HCT116 (cell line): ENCODE data around the gene ZNF862. TPM values are rescaled to one million over a fixed set of nuclear protein-coding genes. Genes with fewer than 3 reads are reported as not detected.

Experiments used
- ATAC-seq: fragments of 200-7000 bp; cut with Tn5 transposase; 2 replicates; pipeline ENCODE4 v1.9.1; 2020; ENCODE audit warnings: mild to moderate bottlenecking, moderate library complexity
- BruUV-seq: library from RNA; stranded (reverse); fragments of 400-500 nt; replicated peaks from 2 replicates; lab custom pipeline; 2021; lab: Mats Ljungman, UMichigan
- CTCF ChIA-PET: fragments of 300-600 bp; sonication (Branson Sonifier 250); formaldehyde crosslinking; loops from one replicate; lab custom pipeline; 2021; ENCODE audit warnings: antibody characterized with exemption; lab: Charles Lee
- POLR2A ChIA-PET: fragments of 300-600, 350-600 bp; sonication (Branson Sonifier 250); formaldehyde crosslinking; loops from one replicate; lab custom pipeline; 2021; ENCODE audit warnings: antibody characterized with exemption; lab: Charles Lee
- RAD21 ChIA-PET, 2 experiments: fragments of 300-600 bp; sonication (Branson Sonifier 250); formaldehyde crosslinking; loops; one replicate each; lab custom pipeline; 2023; ENCODE audit warnings: low total read pairs in 2 of 2; ENCODE audit not compliant: uncharacterized antibody in 2 of 2, unreplicated experiment in 2 of 2, low non-redundant PET in 1 of 2; lab: Charles Lee
- DNase-seq: peaks from one replicate; pipeline ENCODE4 v3.0.0-alpha.2; 2010; ENCODE audit warnings: low read depth, low spot score
- H2AFZ ChIP-seq: fragments of 200-600 bp; shearing (Covaris generic), sonication (generic); 2 replicates; pipeline ENCODE4 v1.6.1; 2017; ENCODE audit warnings: low read depth, mixed run types, mixed read lengths, antibody characterized with exemption, low read length; ENCODE audit not compliant: poor library complexity, severe bottlenecking
- H3K27ac ChIP-seq: 2 replicates; pipeline ENCODE4 v1.5.1; 2012; ENCODE audit warnings: low read depth, low read length
- H3K27me3 ChIP-seq: fragments of 200-600 bp; sonication (generic); 2 replicates; pipeline ENCODE4 v1.6.1; 2016; ENCODE audit warnings: mixed run types, low read length, mixed read lengths; ENCODE audit not compliant: insufficient read depth
- H3K36me3 ChIP-seq, 2 experiments: fragments of 200-500 bp in 1 of 2; fragments of 200-600 bp in 1 of 2; sonication (Bioruptor generic) in 1 of 2; sonication (generic) in 1 of 2; 2 replicates each; pipeline versions ENCODE4 v1.5.1 to v1.6.1; 2014 to 2016; ENCODE audit warnings: low read length in 2 of 2, inconsistent platforms in 1 of 2, mixed read lengths in 1 of 2, mixed run types in 1 of 2; ENCODE audit not compliant: insufficient read depth in 2 of 2, control insufficient read depth in 1 of 2
- H3K4me1 ChIP-seq, 2 experiments: fragments of 200-600 bp in 1 of 2; sonication (generic) in 1 of 2; 2 replicates each; pipeline versions ENCODE4 v1.5.1 to v1.6.1; 2012 to 2017; ENCODE audit warnings: low read length in 2 of 2, inconsistent platforms in 1 of 2, mild to moderate bottlenecking in 1 of 2, mixed read lengths in 1 of 2, mixed run types in 1 of 2, moderate library complexity in 1 of 2; ENCODE audit not compliant: insufficient read depth in 2 of 2, control insufficient read depth in 1 of 2
- H3K4me2 ChIP-seq: fragments of 200-600 bp; sonication (generic); 2 replicates; pipeline ENCODE4 v1.6.1; 2017; ENCODE audit warnings: mixed run types, low read length, mixed read lengths
- H3K4me3 ChIP-seq, 2 experiments: fragments of 200-600 bp in 1 of 2; sonication (generic) in 1 of 2; replicated peaks in 1 of 2; 2 replicates each; pipeline ENCODE4 v1.5.1; 2011 to 2016; ENCODE audit warnings: low read length in 2 of 2, control low read depth in 1 of 2, low read depth in 1 of 2, mild to moderate bottlenecking in 1 of 2, mixed read lengths in 1 of 2, mixed run types in 1 of 2
- H3K79me2 ChIP-seq: fragments of 200-600 bp; sonication (generic); 2 replicates; pipeline ENCODE4 v1.6.1; 2017; ENCODE audit warnings: mild to moderate bottlenecking, mixed run types, low read length, moderate library complexity, mixed read lengths; ENCODE audit not compliant: insufficient read depth
- H3K9ac ChIP-seq: fragments of 200-600 bp; sonication (generic); 2 replicates; pipeline ENCODE4 v1.6.1; 2016; ENCODE audit warnings: low read length, mixed read lengths
- H3K9me2 ChIP-seq: fragments of 200-600 bp; sonication (generic), shearing (Covaris generic); 2 replicates; pipeline ENCODE4 v1.6.1; 2017; ENCODE audit warnings: mixed run types, mild to moderate bottlenecking, moderate library complexity; ENCODE audit not compliant: insufficient read depth
- H3K9me3 ChIP-seq, 2 experiments: fragments of 200-500 bp in 1 of 2; fragments of 200-600 bp in 1 of 2; sonication (Bioruptor generic) in 1 of 2; sonication (generic) in 1 of 2; 2 replicates each; pipeline ENCODE4 v1.6.1; 2014 to 2017; ENCODE audit warnings: low read length in 2 of 2, mixed read lengths in 2 of 2, inconsistent platforms in 1 of 2, low read depth in 1 of 2, mild to moderate bottlenecking in 1 of 2, mixed run types in 1 of 2, moderate library complexity in 1 of 2; ENCODE audit not compliant: control insufficient read depth in 1 of 2, insufficient read depth in 1 of 2
- H4K20me1 ChIP-seq: fragments of 200-600 bp; sonication (generic), shearing (Covaris generic); 2 replicates; pipeline ENCODE4 v1.6.1; 2017; ENCODE audit warnings: mixed run types, mild to moderate bottlenecking, moderate library complexity; ENCODE audit not compliant: insufficient read depth
- ATF3 ChIP-seq: IDR thresholded peaks from 2 replicates; pipeline ENCODE4 v1.6.1; 2012
- CBX3 ChIP-seq: IDR thresholded peaks from 2 replicates; pipeline ENCODE4 v1.6.1; 2012; ENCODE audit warnings: low read depth
- CEBPB ChIP-seq: IDR thresholded peaks from 2 replicates; pipeline ENCODE4 v1.6.1; 2012; ENCODE audit warnings: low read depth
- CTCF ChIP-seq, 3 experiments: fragments of 200-600 bp in 1 of 3; sonication (generic) in 1 of 3; IDR thresholded peaks in 2 of 3; conservative IDR thresholded peaks in 1 of 3; 2 replicates each; pipeline ENCODE4 v1.5.1; 2012 to 2017; ENCODE audit warnings: low read depth in 2 of 3, low read length in 2 of 3, antibody characterized with exemption in 1 of 3, borderline replicate concordance in 1 of 3, control low read depth in 1 of 3, mild to moderate bottlenecking in 1 of 3, mixed read lengths in 1 of 3, mixed run types in 1 of 3, moderate library complexity in 1 of 3; ENCODE audit not compliant: insufficient read depth in 1 of 3
- EZH2 ChIP-seq: fragments of 200-600 bp; sonication (generic); IDR thresholded peaks from 2 replicates; pipeline ENCODE4 v1.6.1; 2017; ENCODE audit warnings: antibody characterized with exemption, mixed run types
- EZH2phosphoT487 ChIP-seq: fragments of 200-600 bp; IDR thresholded peaks from 2 replicates; pipeline ENCODE4 v1.6.1; 2018; ENCODE audit warnings: antibody characterized with exemption, borderline replicate concordance
- JUND ChIP-seq: IDR thresholded peaks from 2 replicates; pipeline ENCODE4 v1.6.1; 2012
- MAX ChIP-seq: IDR thresholded peaks from 2 replicates; pipeline ENCODE4 v1.6.1; 2012
- POLR2A ChIP-seq: IDR thresholded peaks from 2 replicates; pipeline ENCODE4 v1.7.0; 2011; ENCODE audit warnings: borderline replicate concordance; ENCODE audit not compliant: insufficient read depth, insufficient read length; ENCODE audit errors: extremely low read depth
- RAD21 ChIP-seq: IDR thresholded peaks from 2 replicates; pipeline ENCODE4 v1.6.1; 2012; ENCODE audit warnings: low read depth, mild to moderate bottlenecking
- REST ChIP-seq: IDR thresholded peaks from 2 replicates; pipeline ENCODE4 v1.6.1; 2012; ENCODE audit warnings: low read depth
- SIN3A ChIP-seq: IDR thresholded peaks from 2 replicates; pipeline ENCODE4 v1.6.1; 2012; ENCODE audit warnings: low read depth
- SP1 ChIP-seq: IDR thresholded peaks from 2 replicates; pipeline ENCODE4 v1.6.1; 2012; ENCODE audit warnings: low read depth
- SRF ChIP-seq: IDR thresholded peaks from 2 replicates; pipeline ENCODE4 v1.6.1; 2012; ENCODE audit warnings: low read depth
- TCF7L2 ChIP-seq: IDR thresholded peaks from 2 replicates; pipeline ENCODE4 v1.7.0; 2011; ENCODE audit warnings: borderline replicate concordance, inconsistent platforms; ENCODE audit not compliant: insufficient read depth, insufficient read length; ENCODE audit errors: extremely low read depth
- YY1 ChIP-seq: IDR thresholded peaks from 2 replicates; pipeline ENCODE4 v1.6.1; 2011; ENCODE audit warnings: low read length, low read depth, moderate library complexity, mild to moderate bottlenecking; ENCODE audit not compliant: insufficient replicate concordance; ENCODE audit errors: extremely low read depth
- ZBTB33 ChIP-seq: IDR thresholded peaks from 2 replicates; pipeline ENCODE4 v1.6.1; 2011; ENCODE audit warnings: mild to moderate bottlenecking, low read length, moderate library complexity; ENCODE audit not compliant: insufficient replicate concordance; ENCODE audit errors: extremely low read depth
- ZNF274 ChIP-seq: fragments of 200-500 bp; sonication (Bioruptor generic); IDR thresholded peaks from 2 replicates; pipeline ENCODE4 v1.6.1; 2014; ENCODE audit warnings: mild to moderate bottlenecking, low read depth, low read length, inconsistent platforms
- intact Hi-C: fragments of 100-400 bp; cut with micrococcal nuclease; formaldehyde crosslinking; loops from 2 replicates; pipeline ENCODE4 v1.10.0; 2022
- total RNA-seq: library from RNA; stranded (reverse); gene quantifications from one replicate; pipeline ENCODE4 v1.2.1, GENCODE V29; 2021; ENCODE audit not compliant: unreplicated experiment

Gene ZNF862
- total RNA-seq, 1 experiment from 2014 or later, result 8.5 TPM

GRCh38 chr7:149861728-149862045 is 23.5 kb downstream of the ZNF862 start (continued):
- no peak for TF ChIP-seq CBX3
- TF ChIP-seq ATF3, result no peak
- no peak for TF ChIP-seq JUND
- no peak for TF ChIP-seq MAX
- TF ChIP-seq REST, result no peak
- no peak for TF ChIP-seq ZNF274
- TF ChIP-seq, all 23 proteins: peak for 0

- no peak overlapping the region for H3K4me3 ChIP-seq
- no peaks in the 10 kb centered on the region for H4K20me1 ChIP-seq
- intact Hi-C loops, result no loop called here
- H3K9ac ChIP-seq, result no peak overlapping the region
- no peak for ATAC-seq
- H3K9me2 ChIP-seq, result no peaks in the 10 kb centered on the region
- no TSS peak for BruUV-seq
- ChIA-PET CTCF (no interaction called here), POLR2A (no interaction called here), RAD21 (no interaction called here)
- H2AFZ ChIP-seq, result no peak overlapping the region
- no peaks in the 10 kb centered on the region for H3K36me3 ChIP-seq
- H3K27me3 ChIP-seq, result no peaks in the 10 kb centered on the region
- DNase-seq, result no peak
- H3K4me1 ChIP-seq, result peaks cover 0 to 7% of the 10 kb centered on the region in 2 experiments; a peak in 1 of 4 replicates
- H3K4me2 ChIP-seq, result no peak overlapping the region
- H3K27ac ChIP-seq, result no peak overlapping the region
- no peaks in the 10 kb centered on the region for H3K9me3 ChIP-seq
- no peaks in the 10 kb centered on the region for H3K79me2 ChIP-seq
- TF ChIP-seq EZH2, result no peak
- no peak for TF ChIP-seq RAD21
- TF ChIP-seq POLR2A, result no peak
- no peak for TF ChIP-seq ZBTB33
- no peak for TF ChIP-seq SIN3A
- TF ChIP-seq CTCF (IDR thresholded peaks at IDR 0.05 in 2 of 3, conservative IDR thresholded peaks at IDR 0.05 in 1 of 3; ENCODE audit: borderline replicate concordance in 1 of 3, insufficient read depth in 1 of 3, low read depth in 2 of 3, low read length in 2 of 3), result no peak
- TF ChIP-seq YY1, result no peak
- TF ChIP-seq CEBPB, result no peak
- no peak for TF ChIP-seq EZH2phosphoT487
- no peak for TF ChIP-seq SRF
- TF ChIP-seq MAX, result no peak
- TF ChIP-seq SP1, result no peak
- no peak for TF ChIP-seq TCF7L2
Observed at GRCh38 chr7:149862156-149862555, 24.0 kb downstream of the ZNF862 start.
